HCT116 (cell line): ENCODE data around the gene CTLA4.

Experiments used
- CBX3 ChIP-seq: IDR thresholded peaks from 2 replicates; pipeline ENCODE4 v1.6.1; 2012; ENCODE audit warnings: low read depth
- CTCF ChIP-seq, 3 experiments: fragments of 200-600 bp in 1 of 3; sonication (generic) in 1 of 3; IDR thresholded peaks in 2 of 3; conservative IDR thresholded peaks in 1 of 3; 2 replicates each; pipeline ENCODE4 v1.5.1; 2012 to 2017; ENCODE audit warnings: low read depth in 2 of 3, low read length in 2 of 3, antibody characterized with exemption in 1 of 3, borderline replicate concordance in 1 of 3, control low read depth in 1 of 3, mild to moderate bottlenecking in 1 of 3, mixed read lengths in 1 of 3, mixed run types in 1 of 3, moderate library complexity in 1 of 3; ENCODE audit not compliant: insufficient read depth in 1 of 3
- EGR1 ChIP-seq: IDR thresholded peaks from 2 replicates; pipeline ENCODE4 v1.6.1; 2012; ENCODE audit warnings: low read depth
- EZH2 ChIP-seq: fragments of 200-600 bp; sonication (generic); IDR thresholded peaks from 2 replicates; pipeline ENCODE4 v1.6.1; 2017; ENCODE audit warnings: antibody characterized with exemption, mixed run types
- EZH2phosphoT487 ChIP-seq: fragments of 200-600 bp; IDR thresholded peaks from 2 replicates; pipeline ENCODE4 v1.6.1; 2018; ENCODE audit warnings: antibody characterized with exemption, borderline replicate concordance
- POLR2A ChIP-seq: IDR thresholded peaks from 2 replicates; pipeline ENCODE4 v1.7.0; 2011; ENCODE audit warnings: borderline replicate concordance; ENCODE audit not compliant: insufficient read depth, insufficient read length; ENCODE audit errors: extremely low read depth
- POLR2AphosphoS5 ChIP-seq: IDR thresholded peaks from 2 replicates; pipeline ENCODE4 v1.6.1; 2011; ENCODE audit warnings: mild to moderate bottlenecking, low read depth, low read length, moderate library complexity
- SIN3A ChIP-seq: IDR thresholded peaks from 2 replicates; pipeline ENCODE4 v1.6.1; 2012; ENCODE audit warnings: low read depth
- SRF ChIP-seq: IDR thresholded peaks from 2 replicates; pipeline ENCODE4 v1.6.1; 2012; ENCODE audit warnings: low read depth
- TCF7L2 ChIP-seq: IDR thresholded peaks from 2 replicates; pipeline ENCODE4 v1.7.0; 2011; ENCODE audit warnings: borderline replicate concordance, inconsistent platforms; ENCODE audit not compliant: insufficient read depth, insufficient read length; ENCODE audit errors: extremely low read depth
- ZBTB33 ChIP-seq: IDR thresholded peaks from 2 replicates; pipeline ENCODE4 v1.6.1; 2011; ENCODE audit warnings: mild to moderate bottlenecking, low read length, moderate library complexity; ENCODE audit not compliant: insufficient replicate concordance; ENCODE audit errors: extremely low read depth
- ZFX ChIP-seq: fragments of 450-650 bp; IDR thresholded peaks from 2 replicates; pipeline ENCODE4 v1.6.1; 2017
- ZNF274 ChIP-seq: fragments of 200-500 bp; sonication (Bioruptor generic); IDR thresholded peaks from 2 replicates; pipeline ENCODE4 v1.6.1; 2014; ENCODE audit warnings: mild to moderate bottlenecking, low read depth, low read length, inconsistent platforms

GRCh38 chr2:203875471-203875870 is 7.9 kb downstream of the CTLA4 start:
- TF ChIP-seq ZNF274 (no peak), EGR1 (no peak), EZH2 (no peak), ZFX (no peak), POLR2A (no peak), CTCF (IDR thresholded peaks at IDR 0.05 in 2 of 3, conservative IDR thresholded peaks at IDR 0.05 in 1 of 3; ENCODE audit: borderline replicate concordance in 1 of 3, insufficient read depth in 1 of 3, low read depth in 2 of 3, low read length in 2 of 3) (no peak), ZBTB33 (no peak), POLR2AphosphoS5 (no peak), CBX3 (no peak), EZH2phosphoT487 (no peak), TCF7L2 (no peak), SIN3A (no peak), SRF (no peak)
